WTC11 (cell line): ENCODE results near the gene SKAP1. TPM values are rescaled to one million over a fixed set of nuclear protein-coding genes. Genes with fewer than 3 reads are reported as not detected.

ENCODE experiments used
- ATAC-seq: fragments of 200-7000 bp; cut with Tn5 transposase; 2 replicates; pipeline ENCODE4 v1.10.0; 2021; ENCODE audit warnings: mild to moderate bottlenecking, moderate library complexity
- CTCF ChIA-PET: fragments of 300-600 bp; sonication (Branson Sonifier 250); formaldehyde crosslinking; loops from one replicate; lab custom pipeline; 2021; ENCODE audit warnings: antibody characterized with exemption; lab: Charles Lee
- POLR2A ChIA-PET: fragments of 350-600 bp; sonication (Branson Sonifier 250); formaldehyde crosslinking; loops from one replicate; lab custom pipeline; 2021; ENCODE audit warnings: antibody characterized with exemption; lab: Charles Lee
- DNase-seq: peaks from one replicate; pipeline ENCODE4 v3.0.0; 2021; ENCODE audit warnings: low spot score
- H3K27ac Mint-ChIP-seq: 2 replicates; pipeline ENCODE4 v1.8.0; 2021; ENCODE audit warnings: mixed read lengths
- H3K27me3 Mint-ChIP-seq: 2 replicates; pipeline ENCODE4 v1.8.0; 2021; ENCODE audit warnings: low read depth, mild to moderate bottlenecking, moderate library complexity, mixed read lengths
- H3K36me3 Mint-ChIP-seq: 2 replicates; pipeline ENCODE4 v1.8.0; 2021; ENCODE audit warnings: mixed read lengths
- H3K4me1 Mint-ChIP-seq: 2 replicates; pipeline ENCODE4 v1.8.0; 2022; ENCODE audit warnings: mixed read lengths
- H3K4me3 Mint-ChIP-seq: 2 replicates; pipeline ENCODE4 v1.8.0; 2021; ENCODE audit warnings: mild to moderate bottlenecking, moderate library complexity, mixed read lengths
- H3K9me3 Mint-ChIP-seq: 2 replicates; pipeline ENCODE4 v1.8.0; 2021; ENCODE audit warnings: mixed read lengths
- ATF1 ChIP-seq: sonication (generic); formaldehyde crosslinking; IDR thresholded peaks from 2 replicates; pipeline ENCODE4 v1.8.1; 2023; ENCODE audit warnings: mild to moderate bottlenecking, moderate library complexity, missing genetic modification reagents
- E2F4 ChIP-seq: sonication (generic); formaldehyde crosslinking; IDR thresholded peaks from 2 replicates; pipeline ENCODE4 v1.8.1; 2022; ENCODE audit warnings: low read depth, mild to moderate bottlenecking, moderate library complexity, missing genetic modification reagents, borderline replicate concordance
- EMX1 ChIP-seq: fragments of 250-450 bp; sonication (Bioruptor Pico); IDR thresholded peaks from 2 replicates; pipeline ENCODE4 v1.8.0; 2021; ENCODE audit warnings: mild to moderate bottlenecking
- ESRRA ChIP-seq: sonication (generic); formaldehyde crosslinking; IDR thresholded peaks from 2 replicates; pipeline ENCODE4 v1.8.1; 2022; ENCODE audit warnings: mild to moderate bottlenecking, missing genetic modification reagents, borderline replicate concordance
- FOXP1 ChIP-seq: sonication (generic); formaldehyde crosslinking; IDR thresholded peaks from 2 replicates; pipeline ENCODE4 v1.8.0; 2022; ENCODE audit warnings: missing genetic modification reagents, mild to moderate bottlenecking, moderate library complexity, borderline replicate concordance
- NR2C2 ChIP-seq: sonication (generic); formaldehyde crosslinking; IDR thresholded peaks from 2 replicates; pipeline ENCODE4 v1.8.0; 2022; ENCODE audit warnings: mild to moderate bottlenecking, missing genetic modification reagents
- OVOL2 ChIP-seq: fragments of 250-450 bp; sonication (Bioruptor Pico); IDR thresholded peaks from 2 replicates; pipeline ENCODE4 v1.9.0; 2021; ENCODE audit warnings: mild to moderate bottlenecking, borderline replicate concordance
- PRDM15 ChIP-seq: sonication (generic); formaldehyde crosslinking; IDR thresholded peaks from 2 replicates; pipeline ENCODE4 v1.8.0; 2022; ENCODE audit warnings: missing genetic modification reagents
- PREB ChIP-seq: sonication (generic); formaldehyde crosslinking; IDR thresholded peaks from 2 replicates; pipeline ENCODE4 v1.8.1; 2022; ENCODE audit warnings: mild to moderate bottlenecking, missing genetic modification reagents, moderate library complexity, borderline replicate concordance
- RELA ChIP-seq: sonication (generic); formaldehyde crosslinking; IDR thresholded peaks from 2 replicates; pipeline ENCODE4 v1.8.1; 2022; ENCODE audit warnings: missing genetic modification reagents, mild to moderate bottlenecking, borderline replicate concordance
- RORB ChIP-seq: fragments of 250-450 bp; sonication (Bioruptor Pico); IDR thresholded peaks from 2 replicates; pipeline ENCODE4 v1.9.0; 2021; ENCODE audit warnings: mild to moderate bottlenecking
- SMAD4 ChIP-seq: sonication (generic); formaldehyde crosslinking; IDR thresholded peaks from 2 replicates; pipeline ENCODE4 v1.8.0; 2022; ENCODE audit warnings: mild to moderate bottlenecking, missing genetic modification reagents
- TP53 ChIP-seq: sonication (generic); formaldehyde crosslinking; IDR thresholded peaks from 2 replicates; pipeline ENCODE4 v1.8.1; 2023; ENCODE audit warnings: mild to moderate bottlenecking, missing genetic modification reagents
- ZNF219 ChIP-seq: sonication (generic); formaldehyde crosslinking; IDR thresholded peaks from 2 replicates; pipeline ENCODE4 v1.8.0; 2023; ENCODE audit warnings: missing genetic modification reagents, mild to moderate bottlenecking, borderline replicate concordance
- ZNF425 ChIP-seq: fragments of 250-450 bp; sonication (Bioruptor Pico); conservative IDR thresholded peaks from 2 replicates; pipeline ENCODE4 v1.9.0; 2021; ENCODE audit warnings: mild to moderate bottlenecking
- ZNF512 ChIP-seq: sonication (generic); formaldehyde crosslinking; IDR thresholded peaks from 2 replicates; pipeline ENCODE4 v1.8.1; 2022; ENCODE audit warnings: missing genetic modification reagents, borderline replicate concordance
- total RNA-seq: library from RNA; stranded (reverse); gene quantifications from 3 replicates; pipeline ENCODE4 v1.2.3, GENCODE V29; 2021

Gene SKAP1
- total RNA-seq, 1 experiment from 2014 or later, result not detected

GRCh38 chr17:48314716-48315115 lies 115.3 kb downstream of the SKAP1 start:
- TF ChIP-seq ZNF219 (CRISPR knock-in tag), result no peak
- no peak for TF ChIP-seq RELA (CRISPR knock-in tag)
- TF ChIP-seq PREB (CRISPR knock-in tag), result no peak
- TF ChIP-seq PRDM15 (CRISPR knock-in tag), result no peak
- TF ChIP-seq ZNF425 (CRISPR knock-in tag), result no peak
- CTCF ChIA-PET, result no interaction called here
- H3K4me1 Mint-ChIP-seq, result peaks cover 14% of the 10 kb centered on the region
- no peaks in the 10 kb centered on the region for H3K9me3 Mint-ChIP-seq
- no peaks in the 10 kb centered on the region for H3K36me3 Mint-ChIP-seq
- no peak overlapping the region for H3K27ac Mint-ChIP-seq
- POLR2A ChIA-PET, result no interaction called here
- no peak for DNase-seq
- ATAC-seq, result no peak
- peaks cover 22% of the 10 kb centered on the region for H3K27me3 Mint-ChIP-seq
- no peak overlapping the region for H3K4me3 Mint-ChIP-seq

GRCh38 chr17:48313096-48313755 lies 116.8 kb downstream of the SKAP1 start:
- Mint-ChIP-seq H3K9me3 (no peaks in the 10 kb centered on the region), H3K4me3 (no peak overlapping the region), H3K4me1 (peaks cover 14% of the 10 kb centered on the region), H3K27ac (no peak overlapping the region), H3K36me3 (no peaks in the 10 kb centered on the region), H3K27me3 (peaks cover 20% of the 10 kb centered on the region)
- ATAC-seq (no peak), DNase-seq (no peak)
- POLR2A ChIA-PET, result no interaction called here
- CTCF ChIA-PET, result interaction anchor here (1.6 kb wide), 1 partner anchor 23 kb away, joined by 4 read pairs; no protein-coding TSS in a partner anchor
- TF ChIP-seq TP53 (no peak), E2F4 (CRISPR knock-in tag) (no peak), SMAD4 (CRISPR knock-in tag) (no peak), ESRRA (CRISPR knock-in tag) (no peak), OVOL2 (no peak), RORB (CRISPR knock-in tag) (no peak), ATF1 (CRISPR knock-in tag) (no peak), FOXP1 (CRISPR knock-in tag) (no peak), ZNF512 (CRISPR knock-in tag) (no peak), NR2C2 (CRISPR knock-in tag) (no peak), EMX1 (CRISPR knock-in tag) (no peak)
